MM.1S (cell line): Measurements from ENCODE around the gene DNER.

Experiments
- DNase-seq: peaks from one replicate; pipeline ENCODE4 v3.0.0-alpha.2; 2015
- H2AFZ ChIP-seq: fragments of 300-600 bp; sonication (generic); 2 replicates; pipeline ENCODE4 v1.6.0; 2016; ENCODE audit warnings: antibody characterized with exemption, low read length
- H3F3A ChIP-seq: fragments of 300-600 bp; sonication (generic); 2 replicates; pipeline ENCODE4 v1.6.1; 2016; ENCODE audit warnings: mild to moderate bottlenecking, antibody characterized with exemption, low read length, moderate library complexity, mixed read lengths; ENCODE audit not compliant: insufficient read depth
- H3K27ac ChIP-seq: fragments of 300-600 bp; sonication (generic); 2 replicates; pipeline ENCODE4 v1.5.1; 2016; ENCODE audit warnings: mild to moderate bottlenecking, low read length
- H3K27me3 ChIP-seq: fragments of 300-600 bp; sonication (generic); replicated peaks from 2 replicates; pipeline ENCODE4 v1.6.0; 2016; ENCODE audit warnings: low read length; ENCODE audit not compliant: insufficient read depth
- H3K36me3 ChIP-seq: fragments of 300-600 bp; sonication (generic); replicated peaks from 2 replicates; pipeline ENCODE4 v1.6.1; 2016; ENCODE audit warnings: mild to moderate bottlenecking, low read length, mixed read lengths; ENCODE audit not compliant: insufficient read depth
- H3K4me1 ChIP-seq: fragments of 300-600 bp; sonication (generic); 2 replicates; pipeline ENCODE4 v1.6.1; 2016; ENCODE audit warnings: low read length, mixed read lengths
- H3K4me2 ChIP-seq: fragments of 300-600 bp; sonication (generic); 2 replicates; pipeline ENCODE4 v1.6.0; 2016; ENCODE audit warnings: low read depth, low read length
- H3K4me3 ChIP-seq: fragments of 300-600 bp; sonication (generic); 2 replicates; pipeline ENCODE4 v1.5.1; 2016; ENCODE audit warnings: low read length, mixed read lengths
- H3K79me2 ChIP-seq: fragments of 300-600 bp; sonication (generic); 2 replicates; pipeline ENCODE4 v1.6.1; 2016; ENCODE audit warnings: mixed run types, low read length, mixed read lengths
- H3K9ac ChIP-seq: fragments of 300-600 bp; sonication (generic); 2 replicates; pipeline ENCODE4 v1.6.1; 2016; ENCODE audit warnings: low read length, mixed read lengths
- H3K9me2 ChIP-seq: fragments of 300-600 bp; sonication (generic); replicated peaks from 2 replicates; pipeline ENCODE4 v1.6.1; 2016; ENCODE audit warnings: mild to moderate bottlenecking, low read length, mixed read lengths; ENCODE audit not compliant: insufficient read depth
- H3K9me3 ChIP-seq: fragments of 300-600 bp; sonication (generic); replicated peaks from 2 replicates; pipeline ENCODE4 v1.6.1; 2016; ENCODE audit warnings: mild to moderate bottlenecking, low read length, mixed read lengths; ENCODE audit not compliant: insufficient read depth
- H4K20me1 ChIP-seq: fragments of 300-600 bp; sonication (generic); 2 replicates; pipeline ENCODE4 v1.6.1; 2016; ENCODE audit warnings: mild to moderate bottlenecking, low read length, moderate library complexity, mixed read lengths; ENCODE audit not compliant: insufficient read depth
- EZH2 ChIP-seq: fragments of 300-600 bp; sonication (generic); optimal IDR thresholded peaks from 2 replicates; pipeline ENCODE3; 2017; ENCODE audit warnings: low read depth, mild to moderate bottlenecking, antibody characterized with exemption, low read length, mixed read lengths
- EZH2phosphoT487 ChIP-seq: fragments of 300-600 bp; sonication (generic); IDR thresholded peaks from 2 replicates; pipeline ENCODE4 v1.6.1; 2018; ENCODE audit warnings: antibody characterized with exemption, low read length
- TF ChIP-seq, protein P1 (sequence below): fragments of 300-600 bp; sonication (generic); IDR thresholded peaks from 2 replicates; pipeline ENCODE4 v1.5.1; 2016; ENCODE audit warnings: antibody characterized with exemption, low read length, mixed read lengths

DNER gene

DNA sequence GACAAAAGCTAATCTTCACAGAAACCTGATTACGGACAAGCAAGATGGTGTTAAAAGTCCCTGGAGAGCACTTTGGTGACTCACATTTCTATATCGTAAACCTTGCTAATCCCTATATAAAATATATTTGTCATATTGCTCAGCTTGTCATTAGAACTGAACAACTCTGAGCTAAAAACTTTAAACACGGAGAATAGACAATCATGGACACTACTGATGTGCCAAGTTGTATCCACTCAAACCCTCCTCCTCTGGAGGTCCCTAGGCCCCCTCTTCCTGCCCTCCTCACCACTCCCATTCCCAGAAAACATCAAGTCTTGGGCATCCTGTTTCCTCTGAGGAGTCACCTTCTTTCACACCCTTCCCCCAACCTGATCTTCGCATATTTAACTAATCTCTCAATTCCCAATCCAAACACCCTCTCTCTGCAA lies 304.6 kb downstream of the DNER start:
- DNase-seq, result no peak
- no peaks in the 10 kb centered on the region for H3K9me3 ChIP-seq
- H3K9ac ChIP-seq, result no peak overlapping the region
- H3F3A ChIP-seq, result no peaks in the 10 kb centered on the region
- no peak overlapping the region for H3K4me2 ChIP-seq
- no peak overlapping the region for H3K27ac ChIP-seq
- no peaks in the 10 kb centered on the region for H3K79me2 ChIP-seq
- H3K9me2 ChIP-seq, result no peaks in the 10 kb centered on the region
- no peaks in the 10 kb centered on the region for H4K20me1 ChIP-seq
- no peaks in the 10 kb centered on the region for H3K36me3 ChIP-seq
- no peak for TF ChIP-seq EZH2phosphoT487
- TF ChIP-seq EZH2, result no peak
- TF ChIP-seq, protein P1, sequence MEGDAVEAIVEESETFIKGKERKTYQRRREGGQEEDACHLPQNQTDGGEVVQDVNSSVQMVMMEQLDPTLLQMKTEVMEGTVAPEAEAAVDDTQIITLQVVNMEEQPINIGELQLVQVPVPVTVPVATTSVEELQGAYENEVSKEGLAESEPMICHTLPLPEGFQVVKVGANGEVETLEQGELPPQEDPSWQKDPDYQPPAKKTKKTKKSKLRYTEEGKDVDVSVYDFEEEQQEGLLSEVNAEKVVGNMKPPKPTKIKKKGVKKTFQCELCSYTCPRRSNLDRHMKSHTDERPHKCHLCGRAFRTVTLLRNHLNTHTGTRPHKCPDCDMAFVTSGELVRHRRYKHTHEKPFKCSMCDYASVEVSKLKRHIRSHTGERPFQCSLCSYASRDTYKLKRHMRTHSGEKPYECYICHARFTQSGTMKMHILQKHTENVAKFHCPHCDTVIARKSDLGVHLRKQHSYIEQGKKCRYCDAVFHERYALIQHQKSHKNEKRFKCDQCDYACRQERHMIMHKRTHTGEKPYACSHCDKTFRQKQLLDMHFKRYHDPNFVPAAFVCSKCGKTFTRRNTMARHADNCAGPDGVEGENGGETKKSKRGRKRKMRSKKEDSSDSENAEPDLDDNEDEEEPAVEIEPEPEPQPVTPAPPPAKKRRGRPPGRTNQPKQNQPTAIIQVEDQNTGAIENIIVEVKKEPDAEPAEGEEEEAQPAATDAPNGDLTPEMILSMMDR, result no peak
- no peaks in the 10 kb centered on the region for H3K27me3 ChIP-seq
- H2AFZ ChIP-seq, result no peak overlapping the region
- no peaks in the 10 kb centered on the region for H3K4me1 ChIP-seq
- no peak overlapping the region for H3K4me3 ChIP-seq

DNA sequence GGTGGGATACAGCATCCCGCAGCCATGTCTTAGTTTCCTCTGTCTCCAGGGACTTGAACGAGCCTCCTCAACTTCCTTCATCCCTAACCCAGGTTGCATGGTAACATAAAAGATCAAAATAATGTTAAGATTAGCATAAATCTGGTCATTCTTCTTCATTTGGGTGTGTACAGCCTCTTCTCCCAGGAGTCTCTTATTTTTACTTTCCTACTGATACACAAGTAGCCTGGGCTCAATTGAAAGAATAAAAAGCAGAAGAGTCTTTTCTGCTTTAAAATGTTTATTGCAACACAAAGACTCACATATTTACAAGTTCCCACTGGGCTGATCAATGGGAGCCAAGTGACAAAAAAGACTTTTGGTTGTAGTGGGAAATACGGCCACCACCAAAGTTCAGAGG lies 305.4 kb downstream of the DNER start:
- Histone ChIP-seq H3K4me2 (no peak overlapping the region), H3K9me2 (no peaks in the 10 kb centered on the region), H3K4me1 (no peaks in the 10 kb centered on the region), H3K9me3 (no peaks in the 10 kb centered on the region), H3K4me3 (no peak overlapping the region), H3K27ac (no peak overlapping the region), H3K27me3 (no peaks in the 10 kb centered on the region), H3K36me3 (no peaks in the 10 kb centered on the region), H2AFZ (no peak overlapping the region), H4K20me1 (no peaks in the 10 kb centered on the region), H3F3A (no peaks in the 10 kb centered on the region), H3K9ac (no peak overlapping the region), H3K79me2 (no peaks in the 10 kb centered on the region)
- DNase-seq, result no peak
- no peak for TF ChIP-seq EZH2phosphoT487
- TF ChIP-seq, protein P1, result no peak
- no peak for TF ChIP-seq EZH2

DNA sequence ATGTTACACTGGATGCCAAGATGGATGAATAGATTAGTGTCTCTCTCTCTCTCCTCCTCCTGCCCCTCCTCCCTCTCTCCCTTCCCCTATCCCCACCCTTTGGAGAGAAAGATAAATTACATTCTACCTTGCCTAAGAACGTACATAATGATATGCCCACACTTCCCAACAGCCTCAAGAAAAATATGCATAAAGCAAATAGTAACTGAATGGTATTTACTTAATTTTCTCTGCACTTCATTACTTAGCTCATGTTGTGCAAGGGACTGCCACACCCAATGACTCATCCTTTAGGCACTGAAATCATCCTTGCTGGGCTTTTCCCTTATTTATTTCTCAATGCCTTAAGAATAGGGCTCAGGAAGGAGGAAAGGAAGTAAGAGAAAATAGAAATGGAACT lies 306.0 kb downstream of the DNER start:
- H3K4me1 ChIP-seq, result no peaks in the 10 kb centered on the region
- H3K9me3 ChIP-seq, result no peaks in the 10 kb centered on the region
- no peak overlapping the region for H3K9ac ChIP-seq
- no peak overlapping the region for H3K27ac ChIP-seq
- TF ChIP-seq EZH2 (no peak), EZH2phosphoT487 (no peak)
- TF ChIP-seq, protein P1, result no peak
- H3K79me2 ChIP-seq, result no peaks in the 10 kb centered on the region
- no peaks in the 10 kb centered on the region for H3F3A ChIP-seq
- no peaks in the 10 kb centered on the region for H3K27me3 ChIP-seq
- H3K9me2 ChIP-seq, result no peaks in the 10 kb centered on the region
- H3K4me2 ChIP-seq, result no peak overlapping the region
- H4K20me1 ChIP-seq, result no peaks in the 10 kb centered on the region
- H3K36me3 ChIP-seq, result no peaks in the 10 kb centered on the region
- H2AFZ ChIP-seq, result no peak overlapping the region
- H3K4me3 ChIP-seq, result no peak overlapping the region
- DNase-seq, result no peak
